ENCODE results near the gene MEIS1. TPM values are rescaled to one million over a fixed set of nuclear protein-coding genes. Genes with fewer than 3 reads are reported as not detected.

MEIS1 gene
- total RNA-seq, 3 donors from 2014 or later (not counting 1 experiment from before 2014, with no cell fraction given) = 2.0 to 5.4 (median 3.6) TPM

GRCh38 chr2:66441581-66442320 lies 6.8 kb downstream of the MEIS1 start:
- H3K9me3 ChIP-seq (ENCODE audit: control insufficient read depth, insufficient read depth, low read length) = peaks cover 2% of the 10 kb centered on the region
- H3K9me3 Mint-ChIP-seq = no peaks in the 10 kb centered on the region
- H3K4me1 Mint-ChIP-seq = peaks cover 5 to 12% of the 10 kb centered on the region in 2 donors
- intact Hi-C loops (cut with micrococcal nuclease) = no loop called here
- H3K4me1 ChIP-seq (ENCODE audit: control insufficient read depth, insufficient read depth, low read length) = peaks cover 24% of the 10 kb centered on the region
- H3K27ac ChIP-seq (ENCODE audit: low read length) = no peak overlapping the region
- no peaks in the 10 kb centered on the region for H3K36me3 ChIP-seq (ENCODE audit: control insufficient read depth, insufficient read depth, low read length)
- WGBS (ENCODE audit: insufficient coverage) = 92% methylated on average over 5 of the region's 6 CpGs
- H3K36me3 Mint-ChIP-seq = no peaks in the 10 kb centered on the region
- H3K4me3 ChIP-seq (ENCODE audit: low read length) = no peak overlapping the region
- H3K27ac Mint-ChIP-seq = no peak overlapping the region
- peaks cover 50 to 61% of the 10 kb centered on the region in 2 donors for H3K27me3 Mint-ChIP-seq (ENCODE audit: low read depth in 2 of 2)
- no peak for ATAC-seq
- no peak for TF ChIP-seq CTCF (IDR thresholded peaks at IDR 0.05)
- H3K27me3 ChIP-seq (ENCODE audit: control insufficient read depth, insufficient read depth, low read length) = peaks cover 20% of the 10 kb centered on the region
- peak overlapping the region; percentile 13 for H3K4me3 Mint-ChIP-seq
- no peak for DNase-seq

GRCh38 chr2:66442516-66443185 lies 7.7 kb downstream of the MEIS1 start:
- 77% methylated on average over 9 of the region's 10 CpGs for WGBS (ENCODE audit: insufficient coverage)
- no peak for TF ChIP-seq CTCF (IDR thresholded peaks at IDR 0.05)
- intact Hi-C loops (cut with micrococcal nuclease) = no loop called here
- Mint-ChIP-seq H3K9me3 (no peaks in the 10 kb centered on the region), H3K27me3 (ENCODE audit: low read depth in 2 of 2) (peaks cover 46 to 52% of the 10 kb centered on the region in 2 donors), H3K36me3 (no peaks in the 10 kb centered on the region), H3K4me1 (peaks cover 2 to 10% of the 10 kb centered on the region in 2 donors), H3K27ac (no peak overlapping the region), H3K4me3 (no peak overlapping the region)
- Histone ChIP-seq H3K4me3 (ENCODE audit: low read length) (no peak overlapping the region), H3K36me3 (ENCODE audit: control insufficient read depth, insufficient read depth, low read length) (no peaks in the 10 kb centered on the region), H3K4me1 (ENCODE audit: control insufficient read depth, insufficient read depth, low read length) (peaks cover 24% of the 10 kb centered on the region), H3K27me3 (ENCODE audit: control insufficient read depth, insufficient read depth, low read length) (peaks cover 20% of the 10 kb centered on the region), H3K27ac (ENCODE audit: low read length) (no peak overlapping the region), H3K9me3 (ENCODE audit: control insufficient read depth, insufficient read depth, low read length) (peaks cover 2% of the 10 kb centered on the region)
- DNase-seq (no peak), ATAC-seq (no peak)

GRCh38 chr2:66443186-66443978 lies 8.5 kb downstream of the MEIS1 start:
- TF ChIP-seq CTCF (IDR thresholded peaks at IDR 0.05) = no peak
- ATAC-seq (no peak), DNase-seq (no peak)
- Mint-ChIP-seq H3K27ac (no peak overlapping the region), H3K4me1 (peaks cover 0 to 8% of the 10 kb centered on the region in 2 donors), H3K36me3 (no peaks in the 10 kb centered on the region), H3K27me3 (ENCODE audit: low read depth in 2 of 2) (peaks cover 45 to 47% of the 10 kb centered on the region in 2 donors), H3K9me3 (no peaks in the 10 kb centered on the region), H3K4me3 (no peak overlapping the region)
- H3K27ac ChIP-seq (ENCODE audit: low read length) = no peak overlapping the region
- no peak overlapping the region for H3K4me3 ChIP-seq (ENCODE audit: low read length)
- WGBS (ENCODE audit: insufficient coverage) = 73% methylated on average over 11 of the region's 17 CpGs
- H3K27me3 ChIP-seq (ENCODE audit: control insufficient read depth, insufficient read depth, low read length) = peaks cover 22% of the 10 kb centered on the region
- H3K36me3 ChIP-seq (ENCODE audit: control insufficient read depth, insufficient read depth, low read length) = no peaks in the 10 kb centered on the region
- H3K4me1 ChIP-seq (ENCODE audit: control insufficient read depth, insufficient read depth, low read length) = peaks cover 16% of the 10 kb centered on the region
- intact Hi-C loops (cut with micrococcal nuclease) = no loop called here
- peaks cover 2% of the 10 kb centered on the region for H3K9me3 ChIP-seq (ENCODE audit: control insufficient read depth, insufficient read depth, low read length)

All from natural killer cell (primary cell).